ENCODE measurements around the gene MEDAG.

GRCh38 chr13:30870049-30870884 lies 35.8 kb upstream of the MEDAG start:
- no peak for TF ChIP-seq KLF10 (tag by site-specific recombination; IDR thresholded peaks at IDR 0.05)
- TF ChIP-seq ZNF513 (tag by site-specific recombination; IDR thresholded peaks at IDR 0.05): no peak
- no peak for TF ChIP-seq ZNF768 (tag by site-specific recombination; IDR thresholded peaks at IDR 0.05)
- TF ChIP-seq ZNF138 (tag by site-specific recombination; IDR thresholded peaks at IDR 0.05; ENCODE audit: borderline replicate concordance): no peak
- no peak for TF ChIP-seq CTCF (tag by site-specific recombination; IDR thresholded peaks at IDR 0.05)
- TF ChIP-seq ATF2 (tag by site-specific recombination; IDR thresholded peaks at IDR 0.05; ENCODE audit: low read depth): peak; percentile 70
- no peak for TF ChIP-seq ZBTB7A (tag by site-specific recombination; IDR thresholded peaks at IDR 0.05; ENCODE audit: low read depth)
- no peak for TF ChIP-seq REST (tag by site-specific recombination; IDR thresholded peaks at IDR 0.05)
- no peak for TF ChIP-seq TCF7L2 (IDR thresholded peaks at IDR 0.05; ENCODE audit: borderline replicate concordance, low read depth, low read length)
- no peak for TF ChIP-seq ZNF223 (tag by site-specific recombination; IDR thresholded peaks at IDR 0.05)
